Transverse colon (tissue), 4 donors: ENCODE results near the gene PLEKHH2. TPM values are rescaled to one million over a fixed set of nuclear protein-coding genes. Genes with fewer than 3 reads are reported as not detected.

Experiments used
- DNase-seq: peaks from one replicate; pipeline ENCODE4 v3.0.0-alpha.2; 2019
- H3K27ac ChIP-seq, 4 donors: fragments of 200-600 bp; sonication (generic); 2 replicates each; pipeline ENCODE4 v1.5.1; 2016 to 2018; ENCODE audit warnings: inconsistent platforms in 4 of 4
- H3K27me3 ChIP-seq: fragments of 200-600 bp; sonication (generic); 2 replicates; pipeline ENCODE4 v1.5.1; 2017; ENCODE audit warnings: inconsistent platforms
- H3K36me3 ChIP-seq, 4 donors: fragments of 200-600 bp; sonication (generic); 2 replicates each; pipeline ENCODE4 v1.5.1; 2017 to 2019; ENCODE audit warnings: inconsistent platforms in 4 of 4
- H3K4me1 ChIP-seq, 4 donors: fragments of 200-600 bp; sonication (generic); 2 replicates each; pipeline ENCODE4 v1.5.1; 2017 to 2020; ENCODE audit warnings: inconsistent platforms in 4 of 4
- H3K4me3 ChIP-seq, 4 donors: fragments of 200-600 bp; sonication (generic); 1 replicate in 1 of 4; 2 replicates in 3 of 4; pipeline versions ENCODE4 v1.5.1 to v1.6.1; 2017 to 2019; ENCODE audit warnings: inconsistent platforms in 4 of 4
- H3K9me3 ChIP-seq, 2 donors: fragments of 200-600 bp; sonication (generic); 2 replicates each; pipeline ENCODE4 v1.5.1; 2017 to 2019; ENCODE audit warnings: inconsistent platforms in 2 of 2
- EP300 ChIP-seq: sonication (generic); formaldehyde crosslinking; IDR thresholded peaks from one replicate; pipeline ENCODE4 v1.6.1; 2017; ENCODE audit warnings: antibody characterized with exemption, low read depth
- POLR2A ChIP-seq: fragments of 450-650 bp; IDR thresholded peaks from one replicate; pipeline ENCODE4 v1.6.1; 2016; ENCODE audit warnings: antibody characterized with exemption, mild to moderate bottlenecking, moderate library complexity
- POLR2AphosphoS5 ChIP-seq, 3 donors: sonication (generic); formaldehyde crosslinking; IDR thresholded peaks; one replicate each; pipeline ENCODE4 v1.6.1; 2016; ENCODE audit warnings: antibody characterized with exemption in 3 of 3
- WGBS, 2 donors: methylation state at CpG; one replicate each; pipeline ENCODE4 v1.1.5; 2018; ENCODE audit warnings: low coverage in 1 of 2; 5-methylcytosine and 5-hydroxymethylcytosine counted together
- in situ Hi-C, 4 donors: fragments of 200-750 bp; cut with MboI; loops; one replicate each; pipeline versions ENCODE4 v1.15.0 to v1.15.1; 2017; ENCODE audit warnings: low sequenced_read_pairs in 3 of 4, low pct_ligation_motif_present in 1 of 4, low pct_unique_long_range_greater_than_20kb in 1 of 4
- intact Hi-C: fragments of 100-400 bp; cut with DNase I; formaldehyde crosslinking; loops from one replicate; pipeline ENCODE4 v1.15.1; 2023; ENCODE audit warnings: low total_unique reads
- total RNA-seq, 4 donors: library from RNA; depleted of rRNA; stranded (reverse); fragments of >200 nt; gene quantifications; one replicate each; pipeline ENCODE4 v1.1.0, GENCODE V29; 2016
- TF ChIP-seq, protein P1 (sequence below), 5 experiments: fragments of 200-600 bp in 3 of 5; fragments of 450-650 bp in 2 of 5; sonication (generic) in 3 of 5; IDR thresholded peaks; 1 replicate in 2 of 5; 2 replicates in 3 of 5; pipeline ENCODE4 v1.5.1; 2016 to 2017; ENCODE audit warnings: antibody characterized with exemption in 5 of 5, inconsistent platforms in 3 of 5, mild to moderate bottlenecking in 2 of 5, moderate library complexity in 1 of 5

Gene PLEKHH2
- total RNA-seq, 4 donors from 2014 or later = 7.2 to 32.4 (median 12.3) TPM

DNA sequence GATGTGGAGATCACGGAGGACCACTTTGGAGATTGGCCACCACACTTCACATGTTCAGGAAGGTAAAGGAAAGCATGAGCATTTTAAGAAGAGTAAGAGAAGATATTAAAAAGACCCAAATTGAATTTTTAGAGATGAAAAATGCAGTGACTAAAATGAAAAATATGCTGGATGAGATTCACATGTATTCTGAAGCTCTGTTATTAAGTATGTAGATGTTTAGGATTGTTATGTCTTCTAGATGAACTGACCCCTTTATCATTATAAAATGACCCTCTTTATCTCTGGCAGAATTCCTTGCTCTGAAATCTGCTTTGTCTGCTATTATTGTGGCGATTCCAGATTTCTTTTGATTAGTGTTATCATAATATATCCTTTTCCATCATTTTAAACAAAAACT is 100.8 kb downstream of the PLEKHH2 start:
- TF ChIP-seq EP300 = no peak
- no peak for TF ChIP-seq POLR2AphosphoS5 (IDR thresholded peaks at IDR 0.05)
- no peak for TF ChIP-seq POLR2A
- TF ChIP-seq, protein P1, sequence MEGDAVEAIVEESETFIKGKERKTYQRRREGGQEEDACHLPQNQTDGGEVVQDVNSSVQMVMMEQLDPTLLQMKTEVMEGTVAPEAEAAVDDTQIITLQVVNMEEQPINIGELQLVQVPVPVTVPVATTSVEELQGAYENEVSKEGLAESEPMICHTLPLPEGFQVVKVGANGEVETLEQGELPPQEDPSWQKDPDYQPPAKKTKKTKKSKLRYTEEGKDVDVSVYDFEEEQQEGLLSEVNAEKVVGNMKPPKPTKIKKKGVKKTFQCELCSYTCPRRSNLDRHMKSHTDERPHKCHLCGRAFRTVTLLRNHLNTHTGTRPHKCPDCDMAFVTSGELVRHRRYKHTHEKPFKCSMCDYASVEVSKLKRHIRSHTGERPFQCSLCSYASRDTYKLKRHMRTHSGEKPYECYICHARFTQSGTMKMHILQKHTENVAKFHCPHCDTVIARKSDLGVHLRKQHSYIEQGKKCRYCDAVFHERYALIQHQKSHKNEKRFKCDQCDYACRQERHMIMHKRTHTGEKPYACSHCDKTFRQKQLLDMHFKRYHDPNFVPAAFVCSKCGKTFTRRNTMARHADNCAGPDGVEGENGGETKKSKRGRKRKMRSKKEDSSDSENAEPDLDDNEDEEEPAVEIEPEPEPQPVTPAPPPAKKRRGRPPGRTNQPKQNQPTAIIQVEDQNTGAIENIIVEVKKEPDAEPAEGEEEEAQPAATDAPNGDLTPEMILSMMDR (IDR thresholded peaks at IDR 0.05) = no peak
- Histone ChIP-seq H3K9me3 (no peaks in the 10 kb centered on the region), H3K4me3 (no peak overlapping the region), H3K36me3 (no peaks in the 10 kb centered on the region), H3K27me3 (no peaks in the 10 kb centered on the region), H3K4me1 (no peaks in the 10 kb centered on the region), H3K27ac (no peak overlapping the region)
- DNase-seq = no peak
- intact Hi-C loops = no loop called here
- in situ Hi-C loops = no loop called here
- WGBS, 2 donors = 77 to 89% methylated on average over 2 of the region's 2 CpGs

- TF ChIP-seq POLR2AphosphoS5 (IDR thresholded peaks at IDR 0.05) = no peak
- no peak for TF ChIP-seq POLR2A
- TF ChIP-seq, protein P1 (IDR thresholded peaks at IDR 0.05) = no peak
- no peak for TF ChIP-seq EP300
- H3K27ac ChIP-seq = no peak overlapping the region
- intact Hi-C loops = no loop called here
- no peaks in the 10 kb centered on the region for H3K36me3 ChIP-seq
- no peaks in the 10 kb centered on the region for H3K4me1 ChIP-seq
- in situ Hi-C loops = no loop called here
- DNase-seq = no peak
- H3K4me3 ChIP-seq = no peak overlapping the region
- no peaks in the 10 kb centered on the region for H3K27me3 ChIP-seq
- 90 to 95% methylated on average over 2 of the region's 2 CpGs for WGBS, 2 donors
- no peaks in the 10 kb centered on the region for H3K9me3 ChIP-seq
Measured at GRCh38 chr2:43738257-43738656, 101.2 kb downstream of the PLEKHH2 start.

GRCh38 chr2:43743706-43744105 is 106.6 kb downstream of the PLEKHH2 start:
- no peak overlapping the region for H3K27ac ChIP-seq
- H3K4me1 ChIP-seq = peaks cover 0 to 5% (median 2%) of the 10 kb centered on the region in 4 donors
- intact Hi-C loops = no loop called here
- 84 to 85% methylated on average over 5 of the region's 5 CpGs for WGBS, 2 donors
- H3K9me3 ChIP-seq = no peaks in the 10 kb centered on the region
- TF ChIP-seq POLR2A (no peak), POLR2AphosphoS5 (IDR thresholded peaks at IDR 0.05) (no peak), EP300 (no peak)
- TF ChIP-seq, protein P1 (IDR thresholded peaks at IDR 0.05) = no peak
- no peaks in the 10 kb centered on the region for H3K36me3 ChIP-seq
- no peaks in the 10 kb centered on the region for H3K27me3 ChIP-seq
- in situ Hi-C loops = no loop called here
- H3K4me3 ChIP-seq = no peak overlapping the region
- no peak for DNase-seq

DNA sequence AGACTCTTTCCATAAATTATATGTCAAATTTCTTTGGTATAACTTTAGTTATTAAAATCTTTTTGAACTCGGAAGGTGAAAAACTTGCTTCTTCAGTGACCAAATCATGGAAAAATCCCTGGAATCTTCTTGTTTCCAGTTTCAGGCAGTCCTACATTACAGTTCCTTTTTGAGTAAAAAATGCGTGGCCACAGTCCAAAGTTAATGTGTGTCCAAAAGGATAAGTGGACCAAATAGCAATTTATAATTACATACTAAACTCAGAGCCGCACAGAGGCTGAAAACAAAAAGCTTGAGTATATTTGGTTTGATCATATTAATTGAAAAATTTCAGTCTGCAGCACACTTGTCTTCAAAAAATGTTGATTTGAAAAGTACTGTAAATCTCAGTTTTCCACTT is 108.4 kb downstream of the PLEKHH2 start:
- peak overlapping the region in 2 of 4 donors; percentile 18 to 40 for H3K27ac ChIP-seq
- TF ChIP-seq, protein P1 (IDR thresholded peaks at IDR 0.05) = no peak
- TF ChIP-seq EP300 = no peak
- no peak for TF ChIP-seq POLR2A
- no peak for TF ChIP-seq POLR2AphosphoS5 (IDR thresholded peaks at IDR 0.05)
- intact Hi-C loops = no loop called here
- WGBS, 2 donors = 68 to 73% methylated on average over 3 of the region's 3 CpGs
- in situ Hi-C loops = no loop called here
- no peaks in the 10 kb centered on the region for H3K36me3 ChIP-seq
- H3K4me3 ChIP-seq = no peak overlapping the region
- peaks cover 0 to 5% (median 2%) of the 10 kb centered on the region in 4 donors for H3K4me1 ChIP-seq
- H3K27me3 ChIP-seq = no peaks in the 10 kb centered on the region
- H3K9me3 ChIP-seq = no peaks in the 10 kb centered on the region
- no peak for DNase-seq
